Endodermal cell (in vitro differentiated cells): ENCODE data around the gene MBD5. TPM values are rescaled to one million over a fixed set of nuclear protein-coding genes. Genes with fewer than 3 reads are reported as not detected.

Experiments used
- DNase-seq: peaks from one replicate; pipeline ENCODE4 v3.0.0-alpha.2; 2017
- H3K27ac ChIP-seq: 2 replicates; pipeline ENCODE4 v1.5.1; 2013; ENCODE audit warnings: mild to moderate bottlenecking, low read depth, low read length, moderate library complexity
- H3K27me3 ChIP-seq: 2 replicates; pipeline ENCODE4 v1.6.1; 2013; ENCODE audit warnings: mild to moderate bottlenecking, low read length, moderate library complexity; ENCODE audit not compliant: insufficient read depth, control insufficient read depth, poor library complexity, severe bottlenecking
- H3K36me3 ChIP-seq: 2 replicates; pipeline ENCODE4 v1.7.0; 2013; ENCODE audit warnings: mild to moderate bottlenecking, low read length, moderate library complexity; ENCODE audit not compliant: control insufficient read depth, insufficient read depth
- H3K4me1 ChIP-seq: one replicate; pipeline ENCODE4 v1.7.0; 2013; ENCODE audit warnings: low read length; ENCODE audit not compliant: control insufficient read depth, insufficient read depth
- H3K4me3 ChIP-seq: 2 replicates; pipeline ENCODE4 v1.5.1; 2013; ENCODE audit warnings: mild to moderate bottlenecking, low read length, moderate library complexity
- H3K9ac ChIP-seq: 2 replicates; pipeline ENCODE4 v1.6.1; 2013; ENCODE audit warnings: mild to moderate bottlenecking, low read length, moderate library complexity; ENCODE audit not compliant: poor library complexity, severe bottlenecking; ENCODE audit errors: extremely low read depth
- H3K9me3 ChIP-seq: 2 replicates; pipeline ENCODE4 v1.6.1; 2013; ENCODE audit warnings: mild to moderate bottlenecking, low read length, moderate library complexity; ENCODE audit not compliant: control insufficient read depth
- H3K27ac Mint-ChIP-seq: 2 replicates; pipeline ENCODE4 v1.8.0; 2020; ENCODE audit warnings: mixed read lengths
- H3K27me3 Mint-ChIP-seq: 2 replicates; pipeline ENCODE4 v1.8.0; 2021; ENCODE audit warnings: mild to moderate bottlenecking, mixed read lengths; ENCODE audit not compliant: insufficient read depth
- H3K36me3 Mint-ChIP-seq: 2 replicates; pipeline ENCODE4 v1.8.0; 2020; ENCODE audit warnings: low read depth, mixed read lengths
- H3K4me1 Mint-ChIP-seq: 2 replicates; pipeline ENCODE4 v1.8.0; 2020; ENCODE audit warnings: mixed read lengths
- H3K4me3 Mint-ChIP-seq: 2 replicates; pipeline ENCODE4 v1.8.0; 2020; ENCODE audit warnings: mild to moderate bottlenecking, moderate library complexity, mixed read lengths
- H3K9me3 Mint-ChIP-seq: 2 replicates; pipeline ENCODE4 v1.8.0; 2020; ENCODE audit warnings: mild to moderate bottlenecking, mixed read lengths
- WGBS, 2 experiments: methylation state at CpG; one replicate each; pipeline versions ENCODE4 v1.1.5 to v1.1.7; 2013; ENCODE audit warnings: missing lambda C conversion rate in 2 of 2, mixed read lengths in 1 of 2; ENCODE audit not compliant: insufficient coverage in 1 of 2, insufficient read length in 1 of 2; 5-methylcytosine and 5-hydroxymethylcytosine counted together
- total RNA-seq, 2 donors: library from RNA; stranded (reverse); fragmentation: NEBNext Ultra II Directional in 1 of 2; extraction: Animal tissue kit (Norgen Biotek cat#: 25700) in 1 of 2; gene quantifications; 2 replicates in 1 of 2; 3 replicates in 1 of 2; pipeline ENCODE4 v1.2.1, GENCODE V29; 2021
- TF ChIP-seq, protein P1 (sequence below): fragments of 200-600 bp; sonication (generic); conservative IDR thresholded peaks from 2 replicates; pipeline ENCODE4 v1.5.0; 2021; ENCODE audit warnings: antibody characterized with exemption, mild to moderate bottlenecking

MBD5 gene
- total RNA-seq, 2 donors from 2014 or later = 49.1 to 55.7 TPM

DNA sequence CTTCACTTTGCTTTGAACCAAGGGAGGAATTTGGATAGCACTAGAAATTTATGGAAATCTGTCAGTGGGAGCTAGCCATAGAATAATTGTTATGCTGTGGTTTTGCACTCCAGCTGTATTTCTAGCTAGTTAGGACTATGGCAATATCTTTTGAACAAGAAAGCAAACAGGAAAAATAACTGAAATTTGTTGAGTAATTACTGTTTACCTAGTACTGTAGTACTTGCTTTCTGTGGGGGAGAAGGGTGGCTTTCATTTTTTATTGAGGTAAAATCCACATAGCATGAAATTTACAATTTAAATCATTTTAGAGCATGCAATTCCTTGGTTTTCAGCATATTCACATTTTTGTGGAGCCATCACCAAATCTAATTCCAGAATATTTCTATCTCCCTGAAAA, 28.4 kb downstream of the MBD5 start:
- peaks cover 29% of the 10 kb centered on the region for H3K4me1 Mint-ChIP-seq
- no peaks in the 10 kb centered on the region for H3K9me3 ChIP-seq
- H3K27ac ChIP-seq = no peak overlapping the region
- H3K4me1 ChIP-seq = no peaks in the 10 kb centered on the region
- no peak overlapping the region for H3K9ac ChIP-seq
- no peaks in the 10 kb centered on the region for H3K27me3 Mint-ChIP-seq
- H3K36me3 Mint-ChIP-seq = peaks cover 3% of the 10 kb centered on the region
- H3K9me3 Mint-ChIP-seq = no peaks in the 10 kb centered on the region
- no peak for DNase-seq
- no peak overlapping the region for H3K4me3 Mint-ChIP-seq
- H3K27me3 ChIP-seq = no peaks in the 10 kb centered on the region
- H3K27ac Mint-ChIP-seq = no peak overlapping the region
- no peak overlapping the region for H3K4me3 ChIP-seq
- TF ChIP-seq, protein P1, sequence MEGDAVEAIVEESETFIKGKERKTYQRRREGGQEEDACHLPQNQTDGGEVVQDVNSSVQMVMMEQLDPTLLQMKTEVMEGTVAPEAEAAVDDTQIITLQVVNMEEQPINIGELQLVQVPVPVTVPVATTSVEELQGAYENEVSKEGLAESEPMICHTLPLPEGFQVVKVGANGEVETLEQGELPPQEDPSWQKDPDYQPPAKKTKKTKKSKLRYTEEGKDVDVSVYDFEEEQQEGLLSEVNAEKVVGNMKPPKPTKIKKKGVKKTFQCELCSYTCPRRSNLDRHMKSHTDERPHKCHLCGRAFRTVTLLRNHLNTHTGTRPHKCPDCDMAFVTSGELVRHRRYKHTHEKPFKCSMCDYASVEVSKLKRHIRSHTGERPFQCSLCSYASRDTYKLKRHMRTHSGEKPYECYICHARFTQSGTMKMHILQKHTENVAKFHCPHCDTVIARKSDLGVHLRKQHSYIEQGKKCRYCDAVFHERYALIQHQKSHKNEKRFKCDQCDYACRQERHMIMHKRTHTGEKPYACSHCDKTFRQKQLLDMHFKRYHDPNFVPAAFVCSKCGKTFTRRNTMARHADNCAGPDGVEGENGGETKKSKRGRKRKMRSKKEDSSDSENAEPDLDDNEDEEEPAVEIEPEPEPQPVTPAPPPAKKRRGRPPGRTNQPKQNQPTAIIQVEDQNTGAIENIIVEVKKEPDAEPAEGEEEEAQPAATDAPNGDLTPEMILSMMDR = no peak
- H3K36me3 ChIP-seq = no peaks in the 10 kb centered on the region

DNA sequence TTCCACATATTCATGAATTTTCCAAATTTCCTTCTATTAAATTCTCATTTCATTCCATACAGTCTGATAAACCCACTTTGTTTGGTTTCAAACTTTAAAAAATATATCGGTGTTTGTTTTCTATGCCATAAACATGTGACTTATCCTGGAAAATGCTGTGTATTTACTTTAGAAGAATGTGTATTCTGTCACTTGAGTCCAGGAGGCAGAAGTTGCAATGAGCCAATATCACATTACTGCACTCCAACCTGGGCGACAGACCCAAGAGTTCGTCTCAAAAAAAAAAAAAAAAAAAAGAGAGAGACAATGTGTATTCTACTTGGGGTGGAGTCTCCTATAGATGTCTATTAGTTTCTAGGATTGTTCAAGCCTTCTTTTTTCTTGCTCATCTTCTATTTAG, 31.8 kb downstream of the MBD5 start:
- H3K27me3 Mint-ChIP-seq = no peaks in the 10 kb centered on the region
- H3K9me3 Mint-ChIP-seq = no peaks in the 10 kb centered on the region
- no peak overlapping the region for H3K27ac Mint-ChIP-seq
- no peak for DNase-seq
- Histone ChIP-seq H3K9ac (no peak overlapping the region), H3K9me3 (no peaks in the 10 kb centered on the region), H3K27me3 (no peaks in the 10 kb centered on the region), H3K27ac (no peak overlapping the region), H3K36me3 (no peaks in the 10 kb centered on the region), H3K4me3 (no peak overlapping the region), H3K4me1 (no peaks in the 10 kb centered on the region)
- peaks cover 10% of the 10 kb centered on the region for H3K4me1 Mint-ChIP-seq
- H3K36me3 Mint-ChIP-seq = peaks cover 3% of the 10 kb centered on the region
- TF ChIP-seq, protein P1 = no peak
- H3K4me3 Mint-ChIP-seq = no peak overlapping the region
- WGBS, 2 experiments = 91% methylated on average over 3 of the region's 3 CpGs; no CpG with 5 or more reads in 1 of the 2 experiments

DNA sequence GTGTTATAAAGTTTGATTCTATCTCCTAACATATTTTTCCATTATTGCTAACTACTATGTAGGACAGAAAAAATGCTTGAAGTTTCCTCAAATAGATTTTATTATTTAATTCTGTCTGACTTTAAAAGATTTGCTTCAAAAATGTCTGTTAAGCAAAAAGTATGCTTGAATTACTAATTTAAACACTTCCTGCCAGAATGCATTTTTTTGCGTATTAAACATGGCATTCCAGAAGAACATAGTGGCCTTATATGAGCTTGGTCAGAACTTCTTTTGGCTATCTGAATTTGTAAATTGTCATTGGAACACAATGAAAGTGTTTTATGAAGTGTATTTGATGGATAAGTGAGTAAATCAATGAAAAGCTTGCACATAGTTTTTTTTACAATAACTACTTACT, 37.8 kb downstream of the MBD5 start:
- no peak overlapping the region for H3K9ac ChIP-seq
- 95 to 100% methylated on average over 1 of the region's 1 CpG for WGBS, 2 experiments
- no peaks in the 10 kb centered on the region for H3K27me3 ChIP-seq
- H3K9me3 ChIP-seq = no peaks in the 10 kb centered on the region
- Mint-ChIP-seq H3K27me3 (no peaks in the 10 kb centered on the region), H3K4me3 (no peak overlapping the region), H3K9me3 (no peaks in the 10 kb centered on the region), H3K36me3 (no peaks in the 10 kb centered on the region), H3K4me1 (peaks cover 3% of the 10 kb centered on the region), H3K27ac (no peak overlapping the region)
- DNase-seq = no peak
- H3K36me3 ChIP-seq = no peaks in the 10 kb centered on the region
- H3K4me3 ChIP-seq = no peak overlapping the region
- H3K27ac ChIP-seq = no peak overlapping the region
- H3K4me1 ChIP-seq = no peaks in the 10 kb centered on the region
- TF ChIP-seq, protein P1 = no peak
